AG10803 (cell line): Measurements from ENCODE around the gene PPP1R18.

Experiments used
- DNase-seq: peaks from one replicate; pipeline ENCODE4 v3.0.0; 2010; ENCODE audit warnings: low read depth
- H3K4me3 ChIP-seq: 2 replicates; pipeline ENCODE4 v1.5.1; 2011; ENCODE audit warnings: mild to moderate bottlenecking, low read length, control low read depth
- TF ChIP-seq, protein P1 (sequence below): conservative IDR thresholded peaks from 2 replicates; pipeline ENCODE4 v1.5.1; 2011; ENCODE audit warnings: mild to moderate bottlenecking, low read length, control low read depth, inconsistent platforms

Gene PPP1R18

DNA sequence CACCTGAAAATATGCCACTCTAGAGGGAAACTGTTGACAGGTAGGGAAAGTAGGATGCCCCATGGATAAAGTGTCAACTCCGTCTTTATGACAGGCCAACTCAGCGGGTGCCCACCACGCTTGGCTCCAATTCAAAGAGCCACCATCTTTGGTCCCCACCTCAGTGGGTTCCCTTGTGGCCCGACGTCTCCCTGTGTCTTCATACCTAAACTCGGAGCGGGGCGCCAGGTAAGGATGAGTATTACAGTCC is 30.4 kb upstream of the PPP1R18 start:
- H3K4me3 ChIP-seq: peak overlapping the region; percentile 82
- no peak for DNase-seq
- TF ChIP-seq, protein P1, sequence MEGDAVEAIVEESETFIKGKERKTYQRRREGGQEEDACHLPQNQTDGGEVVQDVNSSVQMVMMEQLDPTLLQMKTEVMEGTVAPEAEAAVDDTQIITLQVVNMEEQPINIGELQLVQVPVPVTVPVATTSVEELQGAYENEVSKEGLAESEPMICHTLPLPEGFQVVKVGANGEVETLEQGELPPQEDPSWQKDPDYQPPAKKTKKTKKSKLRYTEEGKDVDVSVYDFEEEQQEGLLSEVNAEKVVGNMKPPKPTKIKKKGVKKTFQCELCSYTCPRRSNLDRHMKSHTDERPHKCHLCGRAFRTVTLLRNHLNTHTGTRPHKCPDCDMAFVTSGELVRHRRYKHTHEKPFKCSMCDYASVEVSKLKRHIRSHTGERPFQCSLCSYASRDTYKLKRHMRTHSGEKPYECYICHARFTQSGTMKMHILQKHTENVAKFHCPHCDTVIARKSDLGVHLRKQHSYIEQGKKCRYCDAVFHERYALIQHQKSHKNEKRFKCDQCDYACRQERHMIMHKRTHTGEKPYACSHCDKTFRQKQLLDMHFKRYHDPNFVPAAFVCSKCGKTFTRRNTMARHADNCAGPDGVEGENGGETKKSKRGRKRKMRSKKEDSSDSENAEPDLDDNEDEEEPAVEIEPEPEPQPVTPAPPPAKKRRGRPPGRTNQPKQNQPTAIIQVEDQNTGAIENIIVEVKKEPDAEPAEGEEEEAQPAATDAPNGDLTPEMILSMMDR: no peak

DNA sequence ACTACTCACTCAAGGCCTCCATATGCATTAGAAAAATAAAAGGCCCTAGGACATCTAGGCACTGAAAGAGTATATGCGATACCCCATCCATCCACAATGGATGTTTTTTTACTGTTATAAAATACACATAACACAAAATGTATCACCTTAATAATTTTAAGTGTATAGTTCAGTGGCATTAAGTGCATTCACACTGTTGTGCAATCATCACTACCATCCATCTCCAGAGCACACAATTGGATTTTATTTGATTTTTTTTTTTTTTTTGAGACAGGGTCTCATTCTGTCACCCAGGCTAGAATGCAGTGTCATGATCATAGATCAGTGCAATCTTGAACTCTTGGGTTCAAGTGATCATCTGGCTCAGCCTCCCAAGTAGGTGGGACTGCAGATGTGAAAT is 27.8 kb upstream of the PPP1R18 start:
- no peak overlapping the region for H3K4me3 ChIP-seq
- TF ChIP-seq, protein P1: no peak

DNA sequence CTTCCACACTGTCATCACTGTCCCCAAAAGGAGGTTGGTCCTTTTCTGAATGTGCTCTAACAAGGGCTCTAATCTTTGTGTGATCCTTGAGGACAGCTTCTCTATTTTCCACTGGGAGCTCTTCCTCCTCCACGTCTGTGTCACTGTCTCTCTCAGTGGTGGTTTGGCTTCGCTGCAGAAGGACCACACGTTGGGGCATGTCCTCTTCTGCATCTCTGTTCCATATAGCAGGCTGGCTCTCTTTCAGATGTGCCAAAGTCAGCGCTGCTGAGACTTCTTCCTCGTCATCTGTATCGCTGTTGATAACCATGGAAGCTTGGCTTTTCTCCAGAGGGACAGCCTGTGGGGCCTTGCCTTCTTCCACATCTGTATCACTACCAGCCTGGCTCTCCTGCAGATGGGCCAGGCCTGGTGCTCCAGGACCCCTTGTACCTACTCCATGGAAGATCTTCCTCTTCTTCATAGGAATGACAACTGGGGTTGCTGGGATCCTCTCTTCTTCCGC is 26.0 kb upstream of the PPP1R18 start:
- TF ChIP-seq, protein P1: no peak
- H3K4me3 ChIP-seq: no peak overlapping the region

More for the DNA sequence above, 27.8 kb upstream of the PPP1R18 start:
- DNase-seq: no peak

DNA sequence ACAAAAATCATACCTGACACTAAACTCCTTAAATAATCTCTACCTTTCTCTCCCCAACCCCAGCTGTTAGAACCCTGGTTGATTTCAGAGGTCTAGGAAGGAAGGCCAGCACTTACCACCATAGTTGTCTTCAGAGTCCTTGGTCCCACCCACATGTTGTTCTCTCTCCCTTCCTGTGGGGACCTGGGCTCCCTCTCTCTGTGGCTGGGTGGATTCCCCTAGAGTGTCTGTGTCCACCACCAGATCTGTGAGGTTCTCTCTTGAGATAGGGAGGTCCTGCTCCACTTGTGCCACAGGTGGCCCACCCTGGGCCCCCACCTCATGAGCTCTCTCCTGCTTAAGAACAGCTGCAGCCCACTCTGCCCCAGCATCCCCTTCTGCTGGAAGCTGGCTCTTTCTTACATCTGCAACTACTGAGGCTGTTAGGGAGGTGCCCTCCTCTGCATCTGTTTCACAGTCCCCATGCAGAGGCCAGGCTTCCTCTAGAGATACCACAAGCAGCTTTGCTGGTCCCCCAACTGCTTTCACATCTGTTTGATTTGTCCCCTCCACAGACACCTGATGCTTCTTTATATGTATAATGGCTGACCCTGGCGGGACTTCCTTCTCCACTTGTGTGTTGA is 25.4 kb upstream of the PPP1R18 start:
- no peak for DNase-seq
- TF ChIP-seq, protein P1: no peak
- H3K4me3 ChIP-seq: no peak overlapping the region

More for the DNA sequence above, 26.0 kb upstream of the PPP1R18 start:
- no peak for DNase-seq

DNA sequence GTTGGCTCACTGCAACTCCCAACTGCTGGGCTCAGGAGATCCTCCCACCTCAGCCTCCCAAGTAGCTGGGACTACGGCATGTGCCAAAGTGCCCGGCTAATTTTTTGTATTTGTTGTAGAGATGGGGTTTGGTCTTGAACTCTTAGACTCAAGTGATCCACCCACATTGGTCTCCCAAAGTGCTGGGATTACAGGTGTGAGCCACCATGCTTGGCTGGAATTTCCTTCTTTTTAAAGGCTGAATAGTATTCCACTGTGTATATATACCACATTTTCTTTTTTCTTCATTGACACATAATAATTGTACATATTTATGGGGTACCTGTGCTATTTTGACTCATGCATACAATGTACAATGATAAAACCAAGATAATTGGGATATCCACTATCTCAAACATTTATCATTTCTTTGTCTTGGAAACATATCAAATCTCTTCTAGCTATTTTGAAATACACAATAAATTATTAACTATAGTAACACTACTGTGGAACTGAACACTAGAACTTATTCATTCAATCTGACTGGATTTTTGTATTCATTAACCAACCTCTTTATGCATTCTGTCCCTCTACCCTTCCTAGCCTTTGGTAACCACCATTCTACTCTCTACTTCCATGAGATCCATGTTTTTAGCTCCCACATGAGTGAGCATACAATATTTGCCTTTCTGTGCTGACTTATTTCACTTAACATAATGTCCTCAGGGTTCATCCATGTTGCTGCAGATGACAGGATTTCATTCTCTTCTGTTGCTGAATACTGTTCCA is 22.8 kb upstream of the PPP1R18 start:
- TF ChIP-seq, protein P1: no peak
- no peak for DNase-seq
- H3K4me3 ChIP-seq: no peak overlapping the region

DNA sequence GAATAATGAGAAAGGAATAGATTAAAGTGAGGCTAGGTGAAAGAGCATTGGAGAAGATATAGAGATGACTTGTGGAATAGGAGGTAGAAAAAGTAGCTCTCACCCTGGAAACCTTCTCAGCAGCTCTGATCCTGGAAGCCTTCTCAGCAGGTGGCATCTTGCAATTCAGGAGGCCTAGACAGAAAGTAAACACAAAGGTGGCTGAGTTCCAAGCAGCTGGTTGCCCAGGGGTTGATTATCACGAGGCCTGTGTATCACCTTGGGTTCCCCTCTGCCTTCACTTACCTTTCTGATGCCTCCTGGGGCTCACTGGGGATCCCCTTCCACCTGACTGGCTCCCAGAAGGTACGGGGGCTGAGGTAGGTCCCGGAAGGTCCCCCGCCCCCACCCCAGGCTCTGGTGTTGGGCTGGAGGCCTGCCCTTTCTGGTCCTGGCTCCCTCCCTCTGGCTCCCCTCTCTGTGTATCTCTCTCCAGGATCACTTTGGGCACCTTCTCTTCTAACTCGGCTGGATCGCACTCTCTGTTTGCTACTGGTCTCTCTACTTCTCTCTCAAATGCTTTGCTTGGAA is 20.9 kb upstream of the PPP1R18 start:
- no peak for DNase-seq
- H3K4me3 ChIP-seq: no peak overlapping the region
- TF ChIP-seq, protein P1: no peak

DNA sequence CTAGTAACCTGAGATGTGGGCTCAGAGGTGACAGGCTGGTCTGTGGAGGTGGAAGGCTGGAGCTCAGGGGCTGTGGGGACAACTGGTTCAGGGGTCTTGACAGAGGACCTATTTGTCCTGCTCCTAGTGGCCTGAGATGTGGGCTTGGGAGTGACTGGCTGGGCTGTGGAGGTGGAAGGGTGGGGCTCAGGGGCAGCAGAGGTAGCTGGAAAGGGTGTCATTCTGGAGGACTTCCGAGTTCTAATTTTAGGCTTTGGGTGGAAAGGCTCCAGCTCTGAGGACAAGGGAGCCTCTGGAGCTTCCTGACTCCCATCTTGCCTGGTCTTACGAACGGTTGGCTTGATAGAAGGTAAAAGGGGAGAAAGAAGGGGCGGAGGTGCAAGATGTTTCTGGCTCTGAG is 19.2 kb upstream of the PPP1R18 start:
- TF ChIP-seq, protein P1: no peak
- no peak overlapping the region for H3K4me3 ChIP-seq
- no peak for DNase-seq
